ENCODE measurements around the gene CRHR2. TPM values are rescaled to one million over a fixed set of nuclear protein-coding genes. Genes with fewer than 3 reads are reported as not detected.
A peak's percentile ranks its signal among the peaks of the same experiment; 100 is the strongest.

CRHR2 gene
- total RNA-seq, 1 donor from 2014 or later: not detected

DNA sequence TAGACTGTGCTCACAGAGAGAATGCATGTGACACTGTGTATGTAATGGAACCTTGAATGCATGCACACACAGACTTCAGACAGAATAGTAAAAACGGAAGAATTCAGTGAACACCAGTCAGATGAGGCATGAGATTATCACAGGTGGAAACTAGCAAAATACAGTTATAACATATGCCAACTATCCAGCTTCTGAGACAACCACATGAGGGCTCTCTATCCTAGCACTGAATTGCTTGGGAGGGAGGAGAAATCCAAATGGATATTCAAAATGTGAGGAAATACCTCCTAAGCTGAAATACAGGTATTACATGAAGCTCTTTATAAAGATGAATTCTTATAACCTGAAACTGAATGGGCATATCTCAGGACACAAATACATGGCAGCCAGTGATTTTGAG, 57.0 kb downstream of the CRHR2 start:
- DNase-seq (ENCODE audit: low read depth in 2 of 2): no peak

DNA sequence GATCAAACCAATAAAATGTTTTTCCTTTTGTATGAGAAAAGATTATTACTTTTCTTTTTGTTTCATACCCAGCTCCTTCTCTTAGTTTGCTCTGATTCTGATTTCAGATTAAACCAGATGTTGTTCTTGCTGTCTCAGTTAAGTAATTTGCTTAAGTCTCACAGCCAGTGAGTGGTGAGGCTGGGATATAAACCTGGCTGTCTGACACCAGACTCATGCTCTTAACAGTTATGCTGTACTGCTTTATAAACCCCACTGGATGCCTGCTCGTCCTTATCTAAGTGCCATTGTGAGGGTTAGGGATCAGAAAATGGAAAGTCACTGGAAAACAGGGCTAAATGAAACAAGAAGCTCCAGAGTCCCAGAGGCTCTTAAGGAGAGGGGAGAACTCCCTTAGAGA, 63.3 kb downstream of the CRHR2 start:
- no peak for DNase-seq (ENCODE audit: low read depth in 2 of 2)

DNA sequence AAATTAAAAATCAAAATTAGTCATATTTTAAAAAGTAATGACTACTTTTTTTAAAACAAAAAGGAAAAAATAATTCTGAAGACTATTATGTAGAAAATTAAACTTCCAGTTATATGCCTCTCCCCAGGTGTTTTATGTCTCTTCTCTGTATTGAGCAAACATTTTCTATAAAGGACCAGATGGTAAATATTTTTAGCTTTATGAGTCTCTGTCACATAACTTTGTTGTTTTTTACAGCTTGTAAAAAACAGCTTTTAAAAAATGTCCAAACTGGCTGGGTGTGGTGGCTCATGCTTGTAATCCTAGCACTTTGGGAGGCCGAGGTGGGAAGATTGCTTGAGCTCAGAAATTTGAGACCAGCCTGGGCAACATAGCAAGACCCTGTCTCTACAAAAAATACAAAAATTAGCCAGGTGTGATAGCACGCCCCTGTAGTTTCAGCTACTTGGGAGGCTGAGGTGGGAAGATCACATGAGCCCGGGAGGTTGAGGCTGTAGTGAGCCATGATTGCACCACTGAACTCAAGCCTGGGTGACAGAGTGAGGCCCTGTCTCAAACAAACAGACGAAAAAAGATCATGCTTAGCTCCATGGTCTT, 64.1 kb downstream of the CRHR2 start:
- DNase-seq (ENCODE audit: low read depth in 2 of 2): no peak

DNA sequence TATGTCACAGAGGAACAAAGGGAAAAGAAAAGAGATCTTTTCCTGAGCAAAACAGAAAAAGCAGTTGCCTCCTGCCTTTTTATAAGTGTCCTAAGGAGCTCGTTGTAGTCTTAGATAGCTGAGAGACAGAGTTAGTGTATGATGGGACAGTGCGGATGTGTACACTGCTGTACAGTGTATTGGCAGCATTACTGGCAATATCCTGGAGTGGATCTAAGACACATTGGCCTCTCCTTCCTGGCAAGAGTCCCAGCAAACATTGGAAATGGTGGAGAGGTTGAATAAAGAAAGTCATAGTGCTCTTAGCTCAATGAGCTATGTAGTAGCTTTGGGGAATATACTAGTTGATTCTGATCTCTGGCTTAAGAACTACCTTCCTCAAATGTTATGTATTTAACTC, 64.9 kb downstream of the CRHR2 start:
- DNase-seq (ENCODE audit: low read depth in 2 of 2): no peak

DNA sequence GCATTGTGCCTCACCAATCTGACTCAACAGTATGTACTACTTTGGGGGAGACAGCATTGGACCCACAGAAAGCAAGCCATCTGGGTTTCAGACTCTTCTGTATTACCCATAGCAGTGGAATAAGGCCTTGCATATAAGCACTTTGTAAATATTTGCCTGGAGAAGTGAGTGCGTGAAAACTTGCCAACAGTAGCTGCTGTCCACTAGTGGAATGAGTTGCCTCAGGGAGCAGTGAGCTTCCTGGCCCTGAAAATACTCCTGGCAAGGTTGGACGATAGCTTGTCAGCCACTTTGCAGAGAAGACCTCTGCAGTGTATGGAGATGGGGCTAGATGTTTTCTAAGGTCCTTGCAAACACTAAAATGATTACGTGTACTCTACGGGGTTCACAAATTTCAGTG, 65.9 kb downstream of the CRHR2 start:
- no peak for DNase-seq (ENCODE audit: low read depth in 2 of 2)

DNA sequence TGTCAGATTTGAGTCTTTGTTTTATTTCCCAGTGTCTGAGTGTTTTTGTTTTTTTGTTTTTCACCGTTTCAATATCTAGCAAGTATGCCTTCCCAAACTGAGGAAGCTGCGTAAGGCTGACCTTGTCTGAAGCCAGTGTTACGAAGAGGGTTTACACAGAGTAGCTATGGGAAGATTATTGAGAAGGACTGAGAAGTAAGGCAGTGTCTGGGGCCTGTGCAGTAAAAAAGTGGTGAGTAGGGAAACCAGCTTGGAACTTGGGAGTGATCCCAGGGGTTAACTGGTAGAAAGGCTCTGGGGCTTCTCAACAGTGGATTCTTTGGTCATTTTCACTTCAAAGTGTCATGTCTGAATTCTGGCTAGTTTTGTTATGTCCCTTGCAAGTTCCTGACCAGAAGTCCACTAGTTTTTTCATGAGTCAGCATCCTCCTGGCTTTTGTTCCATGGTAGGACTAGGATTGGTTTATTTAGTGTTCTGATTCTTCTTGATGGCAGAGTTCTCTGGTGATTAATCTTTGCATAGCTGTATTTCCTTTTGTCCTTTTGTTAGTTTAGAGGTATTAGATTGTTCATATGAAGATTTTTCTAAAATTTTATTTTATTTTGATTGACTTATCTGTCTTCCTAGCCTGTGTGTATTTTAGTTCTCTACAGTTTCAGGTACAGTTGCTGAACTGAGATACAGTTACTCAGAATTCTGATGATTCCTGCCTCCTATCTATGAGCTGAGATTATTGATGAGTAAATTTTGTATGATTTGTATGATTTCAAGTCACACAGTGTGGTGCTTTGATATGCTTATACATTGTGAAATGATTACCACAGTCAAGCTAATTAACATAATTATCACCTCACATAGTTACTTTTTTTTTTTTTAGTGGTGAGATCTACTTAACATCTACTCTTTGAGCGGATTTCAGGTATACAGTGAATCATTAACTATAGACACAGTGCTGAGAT, 68.6 kb downstream of the CRHR2 start:
- peak in 1 of 2 donors; percentile 64 for DNase-seq (ENCODE audit: low read depth in 2 of 2)

DNA sequence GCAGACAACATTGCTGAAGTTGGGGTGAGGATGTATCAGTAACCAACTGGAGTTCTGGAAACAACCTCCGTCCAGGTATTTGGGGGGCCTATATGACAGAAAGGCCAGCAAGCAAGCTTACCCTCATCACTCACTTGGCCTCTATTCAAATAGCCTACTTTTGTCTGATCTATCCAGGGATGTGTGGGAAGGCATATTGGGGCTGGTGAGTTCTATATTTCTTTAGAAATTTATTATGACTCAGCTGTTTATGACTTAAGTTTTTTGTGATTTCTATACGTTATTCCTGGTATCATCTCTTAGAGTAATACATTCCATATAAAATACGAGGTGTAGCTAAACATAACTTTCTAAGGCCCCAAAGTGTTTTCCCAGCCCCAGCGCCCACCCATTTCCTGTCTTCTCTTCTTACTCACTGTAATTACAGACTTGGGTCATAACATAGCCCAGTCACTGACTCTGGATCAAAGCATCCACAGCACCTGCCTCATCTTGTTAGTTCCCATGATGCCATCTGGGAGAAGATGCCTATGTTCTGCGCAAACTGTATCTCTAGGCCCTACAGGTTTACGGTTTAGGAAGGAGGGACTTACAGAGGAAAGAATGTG, 69.5 kb downstream of the CRHR2 start:
- peak in 1 of 2 donors; percentile 46 for DNase-seq (ENCODE audit: low read depth in 2 of 2)

DNA sequence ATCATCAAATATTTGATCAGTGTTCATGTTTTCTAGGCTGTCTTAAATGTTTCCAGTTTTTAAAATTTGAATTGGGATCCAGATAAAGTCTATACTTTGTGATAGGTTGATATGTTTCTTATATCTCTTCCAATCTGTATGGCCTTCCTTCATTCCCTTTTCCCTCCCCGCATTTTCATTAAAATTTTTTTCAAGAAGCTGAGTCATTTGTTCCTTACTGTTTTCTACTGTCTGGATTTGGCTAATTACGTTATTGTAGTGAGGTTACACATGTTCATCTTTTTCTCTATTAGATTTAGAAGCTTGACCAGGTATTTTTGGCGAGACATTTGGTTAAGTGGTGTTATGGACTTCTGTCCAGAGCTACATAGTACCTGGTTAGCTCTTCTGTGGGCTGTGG, 76.4 kb downstream of the CRHR2 start:
- DNase-seq (ENCODE audit: low read depth in 2 of 2): no peak

DNA sequence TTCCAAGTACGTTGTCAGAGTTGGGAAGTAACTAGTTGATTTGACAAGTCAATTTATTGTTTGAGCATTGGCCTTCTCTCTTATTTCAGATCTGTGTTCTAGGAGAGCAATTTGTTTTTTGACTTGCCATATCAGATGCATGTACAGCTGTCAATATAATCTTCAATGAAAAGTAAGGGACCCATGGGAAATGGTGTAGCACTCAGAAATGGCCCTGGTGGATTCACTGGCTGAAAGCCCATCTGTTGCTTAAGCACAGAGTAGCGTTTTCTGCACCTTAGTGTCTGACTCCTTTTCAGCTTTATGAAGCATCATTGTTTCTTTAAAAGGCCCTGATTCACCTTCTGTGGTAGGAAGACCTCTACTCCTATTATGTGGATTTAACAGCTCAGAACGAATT, 77.4 kb downstream of the CRHR2 start:
- no peak for DNase-seq (ENCODE audit: low read depth in 2 of 2)

Other genes with a start within 250 kb of the CRHR2 start
- gene NOD1, start 203.7 kb downstream of the CRHR2 start, total RNA-seq: 18.5 and 30.0 TPM in 2 replicates
- gene GGCT, start 177.6 kb downstream of the CRHR2 start, total RNA-seq: 21.0 and 33.4 TPM in 2 replicates
- 68.9 and 78.5 TPM in 2 replicates for gene GARS1, start 87.6 kb downstream of the CRHR2 start, total RNA-seq
- gene INMT, start 69.7 kb upstream of the CRHR2 start, total RNA-seq: under 0.01 TPM in 1 of 2 replicates, not detected in the other
- 1.3 and 1.5 TPM in 2 replicates for gene MINDY4, start 89.0 kb upstream of the CRHR2 start, total RNA-seq
- 3.6 and 6.6 TPM in 2 replicates for gene AQP1, start 229.4 kb upstream of the CRHR2 start, total RNA-seq